ENCODE results near the gene ZNF345.

Gene ZNF345

GRCh38 chr19:36850559-36851442 lies at the start of gene ZNF345:
Gene ZNF345 (plus strand): TSS chr19:36850876. CDS start chr19:36876831, 25,955 bp downstream.
- in situ Hi-C loops (cut with MboI; ENCODE audit: low pct_unique_long_range_greater_than_20kb, low sequenced_read_pairs): no loop called here
- peak; percentile 94 for DNase-seq

DNA sequence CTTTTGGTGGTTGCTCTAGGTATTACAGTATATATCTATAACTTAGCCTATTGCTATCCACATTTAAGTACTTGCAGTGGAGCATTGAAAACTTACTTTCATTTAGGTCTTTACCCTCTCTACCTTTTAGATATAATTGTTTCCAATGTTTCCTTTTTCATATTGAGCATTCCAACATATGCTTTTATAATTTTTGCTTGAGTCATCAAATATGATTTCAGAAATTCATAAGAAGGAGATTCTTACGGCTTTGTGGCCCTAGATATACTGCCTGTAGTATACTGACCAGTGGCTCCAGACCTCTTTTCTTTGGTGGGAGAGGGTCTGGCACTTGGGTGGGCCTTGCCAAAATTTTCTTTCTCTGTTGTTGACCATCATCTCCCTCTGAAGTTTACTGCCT lies 45.3 kb upstream of the ZNF345 start:
- in situ Hi-C loops (cut with MboI; ENCODE audit: low pct_unique_long_range_greater_than_20kb, low sequenced_read_pairs): no loop called here
- no peak for DNase-seq

- no peak for DNase-seq
- in situ Hi-C loops (cut with MboI; ENCODE audit: low pct_unique_long_range_greater_than_20kb, low sequenced_read_pairs): no loop called here
These were observed 43.6 kb upstream of the ZNF345 start for GRCh38 chr19:36807029-36807428.

GRCh38 chr19:36819130-36819630 lies 31.5 kb upstream of the ZNF345 start:
- in situ Hi-C loops (cut with MboI; ENCODE audit: low pct_unique_long_range_greater_than_20kb, low sequenced_read_pairs): no loop called here
- no peak for DNase-seq

- no peak for DNase-seq
- in situ Hi-C loops (cut with MboI; ENCODE audit: low pct_unique_long_range_greater_than_20kb, low sequenced_read_pairs): no loop called here
These were observed 28.9 kb upstream of the ZNF345 start for GRCh38 chr19:36821758-36822157.

- DNase-seq: no peak
- in situ Hi-C loops (cut with MboI; ENCODE audit: low pct_unique_long_range_greater_than_20kb, low sequenced_read_pairs): no loop called here
These were observed 17.2 kb upstream of the ZNF345 start for GRCh38 chr19:36833430-36833829.

DNA sequence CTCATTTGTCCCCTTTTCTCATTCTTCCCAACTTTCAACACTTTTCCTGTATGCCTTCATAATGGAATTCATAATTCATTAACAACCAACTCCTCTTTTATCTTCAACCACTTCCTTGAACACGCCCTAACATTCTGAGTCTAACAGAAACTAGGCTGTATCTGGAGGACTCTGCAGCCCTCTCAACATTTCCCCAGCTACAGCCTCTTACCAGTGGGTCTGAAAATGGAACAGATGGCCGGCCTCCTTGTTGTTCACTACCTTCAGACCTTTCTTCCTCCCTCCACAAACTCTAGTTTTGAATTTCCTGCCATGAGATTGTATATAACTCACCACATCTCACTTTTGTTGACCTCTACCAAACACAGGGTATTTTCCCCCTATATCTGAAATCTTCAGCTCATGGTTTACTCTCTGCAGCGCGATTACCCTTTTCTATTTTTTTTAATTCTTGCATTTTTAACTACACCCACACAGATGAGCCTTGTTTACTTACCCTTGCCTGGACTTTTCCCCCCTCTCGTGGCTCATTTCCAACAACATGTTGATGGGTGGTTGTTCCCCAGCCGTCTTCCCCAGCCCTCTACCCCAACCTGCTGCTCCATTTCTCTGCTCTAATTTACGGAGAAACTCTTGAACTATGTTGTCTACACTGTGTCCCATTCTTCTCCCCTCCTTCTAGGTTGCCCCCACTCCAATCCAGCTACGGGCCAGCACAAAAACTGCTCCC lies 13.3 kb upstream of the ZNF345 start:
- in situ Hi-C loops (cut with MboI; ENCODE audit: low pct_unique_long_range_greater_than_20kb, low sequenced_read_pairs): no loop called here
- no peak for DNase-seq

GRCh38 chr19:36837906-36838783 lies 12.5 kb upstream of the ZNF345 start, which contains the start of gene ZNF790:
Gene ZNF790 (minus strand): TSS chr19:36838387. CDS start chr19:36825619, 12,768 bp downstream.
- peak; percentile 92 for DNase-seq
- in situ Hi-C loops (cut with MboI; ENCODE audit: low pct_unique_long_range_greater_than_20kb, low sequenced_read_pairs): no loop called here

DNA sequence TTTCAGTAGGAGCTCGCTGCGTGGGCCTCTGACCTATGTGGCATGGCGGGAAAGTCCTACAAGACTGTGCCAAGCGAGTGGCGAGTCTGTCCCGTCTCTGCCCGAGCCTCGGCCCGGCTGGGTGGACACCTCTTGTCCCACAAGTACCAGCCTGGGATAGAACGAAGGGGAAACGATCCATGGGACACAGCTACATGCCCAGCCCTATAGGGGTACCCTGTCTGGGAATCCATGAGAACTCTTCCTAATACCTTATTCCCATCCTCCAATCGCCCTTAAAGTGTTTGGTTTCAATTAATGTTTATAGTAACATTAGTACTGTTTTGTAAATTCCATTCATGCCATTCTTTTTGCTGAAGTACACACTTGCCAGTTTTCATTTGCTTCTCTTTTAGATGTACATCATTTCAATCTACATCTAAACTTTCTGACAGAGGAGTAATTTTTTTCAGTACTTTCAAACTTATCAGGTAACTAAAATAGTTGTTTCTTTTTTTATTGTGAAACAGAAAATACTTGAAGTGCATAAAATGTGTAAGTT lies 11.8 kb upstream of the ZNF345 start:
- DNase-seq: no peak
- in situ Hi-C loops (cut with MboI; ENCODE audit: low pct_unique_long_range_greater_than_20kb, low sequenced_read_pairs): no loop called here

GRCh38 chr19:36847968-36848367 lies 2.7 kb upstream of the ZNF345 start:
- DNase-seq: no peak
- in situ Hi-C loops (cut with MboI; ENCODE audit: low pct_unique_long_range_greater_than_20kb, low sequenced_read_pairs): no loop called here

- peak; percentile 92 for DNase-seq
- in situ Hi-C loops (cut with MboI; ENCODE audit: low pct_unique_long_range_greater_than_20kb, low sequenced_read_pairs): no loop called here
These were observed 746 bp upstream of the ZNF345 start for GRCh38 chr19:36849701-36850558.

GRCh38 chr19:36851898-36852297 lies 1.2 kb downstream of the ZNF345 start:
- in situ Hi-C loops (cut with MboI; ENCODE audit: low pct_unique_long_range_greater_than_20kb, low sequenced_read_pairs): no loop called here
- DNase-seq: no peak

- DNase-seq: peak; percentile 12
- in situ Hi-C loops (cut with MboI; ENCODE audit: low pct_unique_long_range_greater_than_20kb, low sequenced_read_pairs): no loop called here
These were observed 26.6 kb downstream of the ZNF345 start for GRCh38 chr19:36876993-36877938.

GRCh38 chr19:36891768-36892357 lies 41.2 kb downstream of the ZNF345 start:
- in situ Hi-C loops (cut with MboI; ENCODE audit: low pct_unique_long_range_greater_than_20kb, low sequenced_read_pairs): no loop called here
- DNase-seq: no peak

GRCh38 chr19:36894849-36895383 lies 44.2 kb downstream of the ZNF345 start:
- in situ Hi-C loops (cut with MboI; ENCODE audit: low pct_unique_long_range_greater_than_20kb, low sequenced_read_pairs): no loop called here
- DNase-seq: no peak

DNA sequence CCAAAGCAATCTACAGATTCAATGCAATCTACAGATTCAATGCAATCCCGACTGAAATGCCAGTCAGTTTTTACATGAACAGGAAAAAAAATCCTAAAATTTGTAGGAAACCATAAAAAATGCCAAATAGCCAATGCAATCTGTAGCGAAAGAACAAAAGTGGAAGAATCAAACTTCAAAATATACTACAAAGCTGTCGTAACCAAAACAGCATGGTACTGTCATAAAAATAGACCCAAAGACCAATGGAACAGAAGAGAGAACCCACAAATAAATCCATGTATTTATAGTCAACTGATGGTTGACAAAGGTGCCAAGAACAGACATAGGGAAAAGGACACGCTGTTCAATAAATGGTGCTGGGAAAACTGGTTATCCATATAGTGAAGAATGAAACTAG lies 47.7 kb downstream of the ZNF345 start:
- in situ Hi-C loops (cut with MboI; ENCODE audit: low pct_unique_long_range_greater_than_20kb, low sequenced_read_pairs): no loop called here
- DNase-seq: no peak

All from KBM-7 (cell line).